Fibroblast of villous mesenchyme (primary cell): ENCODE data around the gene AP4B1. TPM values are rescaled to one million over a fixed set of nuclear protein-coding genes. Genes with fewer than 3 reads are reported as not detected.
"Not testable (repeated sequence)": the region's sequence is repeated elsewhere in the genome, so short reads cannot be mapped to it uniquely, and the experiment has no call there.

ENCODE experiments used
- DNase-seq: peaks from one replicate; pipeline ENCODE4 v3.0.0-alpha.2; 2010; ENCODE audit warnings: low read depth
- H3K4me3 ChIP-seq: 2 replicates; pipeline ENCODE4 v1.5.1; 2011; ENCODE audit warnings: low read depth, mild to moderate bottlenecking, low read length
- total RNA-seq: library from RNA; depleted of rRNA; stranded (reverse); fragments of >200 nt; gene quantifications from 2 replicates; pipeline ENCODE4 v1.2.3, GENCODE V29; 2012
- TF ChIP-seq, protein P1 (sequence below): IDR thresholded peaks from 2 replicates; pipeline ENCODE4 v1.5.1; 2012; ENCODE audit warnings: low read depth, mild to moderate bottlenecking, low read length; ENCODE audit not compliant: insufficient read depth

Gene AP4B1
- total RNA-seq, 1 donor, result 19.4 TPM

DNA sequence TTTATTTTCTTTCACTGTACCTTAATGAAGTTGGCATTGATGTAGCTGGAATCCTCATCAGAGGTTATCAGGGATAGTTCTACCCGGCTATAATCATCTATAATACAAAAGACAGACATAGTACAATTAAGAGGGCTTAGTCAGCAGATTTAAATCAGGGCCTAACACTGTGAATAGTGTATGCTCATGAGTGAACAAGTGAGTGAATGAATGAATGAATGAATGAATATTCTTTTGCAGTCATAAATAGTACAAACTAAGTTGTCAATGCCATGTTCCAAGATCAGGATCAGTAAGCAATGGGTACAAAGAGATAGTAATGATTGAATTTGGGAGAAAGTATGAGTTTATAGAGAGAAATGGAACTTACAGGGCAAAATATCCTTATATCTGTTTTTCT, 45.6 kb downstream of the AP4B1 start:
- TF ChIP-seq, protein P1, sequence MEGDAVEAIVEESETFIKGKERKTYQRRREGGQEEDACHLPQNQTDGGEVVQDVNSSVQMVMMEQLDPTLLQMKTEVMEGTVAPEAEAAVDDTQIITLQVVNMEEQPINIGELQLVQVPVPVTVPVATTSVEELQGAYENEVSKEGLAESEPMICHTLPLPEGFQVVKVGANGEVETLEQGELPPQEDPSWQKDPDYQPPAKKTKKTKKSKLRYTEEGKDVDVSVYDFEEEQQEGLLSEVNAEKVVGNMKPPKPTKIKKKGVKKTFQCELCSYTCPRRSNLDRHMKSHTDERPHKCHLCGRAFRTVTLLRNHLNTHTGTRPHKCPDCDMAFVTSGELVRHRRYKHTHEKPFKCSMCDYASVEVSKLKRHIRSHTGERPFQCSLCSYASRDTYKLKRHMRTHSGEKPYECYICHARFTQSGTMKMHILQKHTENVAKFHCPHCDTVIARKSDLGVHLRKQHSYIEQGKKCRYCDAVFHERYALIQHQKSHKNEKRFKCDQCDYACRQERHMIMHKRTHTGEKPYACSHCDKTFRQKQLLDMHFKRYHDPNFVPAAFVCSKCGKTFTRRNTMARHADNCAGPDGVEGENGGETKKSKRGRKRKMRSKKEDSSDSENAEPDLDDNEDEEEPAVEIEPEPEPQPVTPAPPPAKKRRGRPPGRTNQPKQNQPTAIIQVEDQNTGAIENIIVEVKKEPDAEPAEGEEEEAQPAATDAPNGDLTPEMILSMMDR, result no peak
- no peak overlapping the region for H3K4me3 ChIP-seq
- DNase-seq, result no peak

DNA sequence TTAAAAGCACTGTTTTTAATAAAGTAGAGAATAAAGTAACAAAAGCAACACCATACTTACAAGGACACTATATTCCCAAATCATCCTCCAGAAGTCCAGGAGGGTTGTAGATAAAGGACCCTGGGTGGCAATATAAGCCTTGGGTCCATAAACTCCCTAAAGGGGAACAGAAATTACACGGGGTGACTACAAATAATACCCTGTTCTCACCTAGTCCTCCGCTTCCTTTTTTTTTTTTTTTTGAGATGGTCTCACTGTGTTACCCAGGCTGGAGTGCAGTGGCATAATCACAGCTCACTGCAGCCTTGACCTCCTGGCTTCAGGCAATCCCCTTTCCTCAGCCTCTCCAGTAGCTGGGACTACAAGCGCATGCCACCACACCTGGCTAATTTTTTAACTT, 46.2 kb downstream of the AP4B1 start:
- TF ChIP-seq, protein P1, result no peak
- DNase-seq, result no peak
- H3K4me3 ChIP-seq, result no peak overlapping the region

DNA sequence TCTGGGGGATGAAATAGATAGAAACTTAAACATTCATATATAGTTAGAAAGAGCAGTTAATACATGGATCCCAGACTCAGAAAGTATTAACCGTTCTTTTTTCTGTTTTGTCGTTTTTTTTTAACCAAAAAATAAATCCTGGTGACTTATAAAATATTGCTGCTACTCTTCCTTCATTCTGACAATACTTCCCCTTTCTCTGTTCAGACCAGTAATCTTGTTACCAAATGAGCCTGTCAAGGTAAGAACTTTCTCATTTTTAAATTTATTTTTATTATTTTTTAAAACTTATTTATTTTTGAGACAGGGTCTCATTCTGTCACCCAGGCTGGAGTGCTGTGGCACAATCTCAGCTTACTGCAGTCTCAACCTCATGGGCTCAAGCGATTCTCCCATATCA, 46.8 kb downstream of the AP4B1 start:
- DNase-seq, result no peak
- TF ChIP-seq, protein P1, result no peak
- no peak overlapping the region for H3K4me3 ChIP-seq

DNA sequence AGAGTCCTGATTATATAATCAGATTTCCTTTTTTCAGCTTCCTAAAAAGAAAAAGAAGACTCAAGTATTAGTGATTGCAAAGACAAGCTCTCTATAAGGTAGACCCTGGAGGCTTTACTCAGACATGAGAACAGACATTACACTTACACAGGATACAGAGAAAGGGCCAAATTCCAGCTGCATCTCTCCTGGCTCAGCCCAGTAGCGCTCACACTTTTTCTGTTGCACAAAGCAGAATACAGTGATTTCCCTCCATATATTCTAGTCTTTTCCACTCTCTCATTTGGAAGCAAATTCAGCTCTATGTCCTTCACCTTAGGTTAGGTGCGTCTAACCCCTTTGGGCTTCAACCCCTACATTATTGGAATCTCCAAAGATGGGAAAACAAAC, 48.2 kb downstream of the AP4B1 start:
- no peak overlapping the region for H3K4me3 ChIP-seq
- DNase-seq, result no peak
- TF ChIP-seq, protein P1, result no peak

DNA sequence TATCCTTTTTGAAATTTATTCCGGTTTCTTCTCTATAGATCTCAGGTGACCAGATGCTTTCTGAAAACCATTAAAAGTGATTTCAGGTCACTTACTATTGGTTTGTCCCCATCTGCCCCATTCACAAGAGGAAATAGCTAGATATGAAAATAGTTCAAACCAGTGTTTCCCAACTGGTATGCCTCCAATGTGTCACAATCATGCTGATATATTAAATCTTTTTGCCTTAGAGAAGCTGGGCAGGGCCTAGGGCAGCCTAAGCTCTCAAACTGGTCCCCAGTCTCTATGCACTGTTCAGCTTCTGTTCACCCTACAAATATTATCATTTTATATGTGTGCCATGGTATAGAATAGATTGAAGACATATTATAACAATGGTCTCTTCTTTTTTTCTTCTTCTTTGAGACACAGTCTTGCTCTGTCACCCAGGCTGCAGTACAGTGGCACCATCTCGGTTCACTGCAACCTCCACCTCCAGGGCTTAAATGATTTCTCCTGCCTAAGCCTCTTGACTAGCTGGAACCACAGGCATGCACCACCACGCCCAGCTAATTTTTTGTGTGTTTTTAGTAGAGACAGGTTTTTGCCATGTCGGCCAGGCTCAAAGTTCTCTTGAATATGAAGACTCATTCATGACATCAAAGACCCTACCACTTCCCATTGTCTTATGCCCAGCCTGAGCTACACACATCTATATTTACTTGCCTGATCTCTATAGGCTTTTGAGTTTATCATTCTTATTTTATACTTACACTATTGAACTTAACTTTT, 48.8 kb downstream of the AP4B1 start:
- no peak for DNase-seq
- TF ChIP-seq, protein P1, result no peak
- no peak overlapping the region for H3K4me3 ChIP-seq

DNA sequence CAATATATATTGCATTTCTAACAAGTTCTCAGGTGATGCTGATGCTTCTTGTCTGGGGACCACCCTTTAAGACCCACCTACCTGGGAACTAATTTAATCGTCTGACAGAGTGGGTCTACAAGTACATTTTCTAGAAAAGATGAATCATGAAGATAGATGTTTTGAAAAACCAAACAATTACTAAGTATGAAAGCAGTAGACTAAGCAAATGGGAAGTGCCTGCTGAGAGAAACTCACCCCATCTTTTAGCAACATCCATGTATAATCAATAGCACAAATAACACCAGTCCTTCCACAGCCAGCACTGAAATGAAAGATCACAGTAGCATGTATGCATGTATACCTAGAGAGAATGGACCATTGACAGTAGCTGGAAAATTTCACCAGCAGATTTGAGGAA, 50.4 kb downstream of the AP4B1 start:
- no peak overlapping the region for H3K4me3 ChIP-seq
- TF ChIP-seq, protein P1, result no peak
- no peak for DNase-seq

DNA sequence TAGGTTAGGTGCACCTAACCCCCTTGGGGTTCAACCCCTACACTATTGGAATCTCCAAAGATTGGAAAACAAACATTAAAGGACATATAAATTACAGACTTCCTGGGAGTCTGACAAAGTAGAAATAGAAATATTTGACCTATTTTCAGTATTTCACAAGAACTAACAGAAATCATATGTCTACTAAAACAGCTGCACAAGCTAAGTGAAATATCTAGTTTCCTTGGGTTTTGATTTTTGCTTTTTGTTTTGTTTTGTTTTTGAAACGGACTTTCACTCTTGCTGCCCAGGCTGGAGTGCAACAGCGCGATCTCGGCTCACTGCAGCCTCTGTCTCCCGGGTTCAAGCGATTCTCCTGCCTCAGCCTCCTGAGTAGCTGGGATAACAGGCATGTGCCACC, 51.9 kb downstream of the AP4B1 start:
- not testable (repeated sequence) for H3K4me3 ChIP-seq, DNase-seq
